CD4-positive, CD25-positive, alpha-beta regulatory T cell (primary cell): ENCODE results near the gene EFCAB5. TPM values are rescaled to one million over a fixed set of nuclear protein-coding genes. Genes with fewer than 3 reads are reported as not detected.

Experiments used
- ATAC-seq, 2 donors: fragments of 150-1000 bp; cut with Tn5 transposase; one replicate each; pipeline ENCODE4 v1.10.0; 2021; ENCODE audit warnings: low read depth in 2 of 2, moderate number of reproducible peaks in 2 of 2, moderate library complexity in 1 of 2
- DNase-seq, 3 donors: peaks; one replicate each; pipeline versions ENCODE4 v3.0.0 to v3.0.0-alpha.2; 2012 to 2022; ENCODE audit warnings: mixed read lengths in 1 of 3
- H3K27ac ChIP-seq: one replicate; pipeline ENCODE4 v1.7.0; 2013; ENCODE audit warnings: mild to moderate bottlenecking, low read length; ENCODE audit not compliant: insufficient read depth, poor library complexity, severe bottlenecking
- H3K27me3 ChIP-seq: one replicate; pipeline ENCODE4 v1.7.0; 2013; ENCODE audit warnings: low read length; ENCODE audit not compliant: control insufficient read depth, insufficient read depth
- H3K36me3 ChIP-seq: one replicate; pipeline ENCODE4 v1.7.0; 2013; ENCODE audit warnings: mild to moderate bottlenecking, low read length, moderate library complexity; ENCODE audit not compliant: control insufficient read depth, insufficient read depth
- H3K4me1 ChIP-seq: 2 replicates; pipeline ENCODE4 v1.7.0; 2013; ENCODE audit warnings: mild to moderate bottlenecking, low read length; ENCODE audit not compliant: insufficient read depth, control insufficient read depth, poor library complexity, severe bottlenecking
- H3K4me3 ChIP-seq: one replicate; pipeline ENCODE4 v1.7.0; 2013; ENCODE audit warnings: low read depth, mild to moderate bottlenecking, low read length, moderate library complexity
- H3K9me3 ChIP-seq, 2 experiments: 1 replicate in 1 of 2; 2 replicates in 1 of 2; pipeline ENCODE4 v1.7.0; 2013; ENCODE audit warnings: low read length in 2 of 2, mild to moderate bottlenecking in 1 of 2, moderate library complexity in 1 of 2; ENCODE audit not compliant: control insufficient read depth in 2 of 2
- H3K27ac Mint-ChIP-seq, 3 donors: one replicate each; pipeline ENCODE4 v1.8.0; 2020 to 2022; ENCODE audit warnings: mild to moderate bottlenecking in 3 of 3, mixed read lengths in 3 of 3, moderate library complexity in 2 of 3
- H3K27me3 Mint-ChIP-seq: one replicate; pipeline ENCODE4 v1.8.0; 2022; ENCODE audit warnings: mild to moderate bottlenecking, mixed read lengths
- H3K36me3 Mint-ChIP-seq: one replicate; pipeline ENCODE4 v1.8.0; 2020; ENCODE audit warnings: mixed read lengths
- H3K4me1 Mint-ChIP-seq, 4 donors: one replicate each; pipeline ENCODE4 v1.8.0; 2020 to 2022; ENCODE audit warnings: mixed read lengths in 4 of 4, mild to moderate bottlenecking in 1 of 4
- H3K4me3 Mint-ChIP-seq, 4 donors: one replicate each; pipeline ENCODE4 v1.8.0; 2020 to 2022; ENCODE audit warnings: mild to moderate bottlenecking in 4 of 4, mixed read lengths in 4 of 4, moderate library complexity in 3 of 4
- H3K9me3 Mint-ChIP-seq, 7 donors: one replicate each; pipeline ENCODE4 v1.8.0; 2020 to 2022; ENCODE audit warnings: mixed read lengths in 7 of 7, mild to moderate bottlenecking in 3 of 7, moderate library complexity in 2 of 7
- polyA plus RNA-seq, 4 donors: library from polyadenylated mRNA; unstranded; fragments of 300-500 nt; fragmentation: Illumina TruSeq; gene quantifications; one replicate each; pipeline ENCODE4 v1.2.3, GENCODE V29; 2021
- total RNA-seq: library from RNA; stranded (reverse); gene quantifications from one replicate; pipeline ENCODE4 v1.2.3, GENCODE V29; 2022

Gene EFCAB5
- total and polyA plus RNA-seq, 5 donors from 2014 or later, result 0.21 to 2.1 (median 0.36) TPM

DNA sequence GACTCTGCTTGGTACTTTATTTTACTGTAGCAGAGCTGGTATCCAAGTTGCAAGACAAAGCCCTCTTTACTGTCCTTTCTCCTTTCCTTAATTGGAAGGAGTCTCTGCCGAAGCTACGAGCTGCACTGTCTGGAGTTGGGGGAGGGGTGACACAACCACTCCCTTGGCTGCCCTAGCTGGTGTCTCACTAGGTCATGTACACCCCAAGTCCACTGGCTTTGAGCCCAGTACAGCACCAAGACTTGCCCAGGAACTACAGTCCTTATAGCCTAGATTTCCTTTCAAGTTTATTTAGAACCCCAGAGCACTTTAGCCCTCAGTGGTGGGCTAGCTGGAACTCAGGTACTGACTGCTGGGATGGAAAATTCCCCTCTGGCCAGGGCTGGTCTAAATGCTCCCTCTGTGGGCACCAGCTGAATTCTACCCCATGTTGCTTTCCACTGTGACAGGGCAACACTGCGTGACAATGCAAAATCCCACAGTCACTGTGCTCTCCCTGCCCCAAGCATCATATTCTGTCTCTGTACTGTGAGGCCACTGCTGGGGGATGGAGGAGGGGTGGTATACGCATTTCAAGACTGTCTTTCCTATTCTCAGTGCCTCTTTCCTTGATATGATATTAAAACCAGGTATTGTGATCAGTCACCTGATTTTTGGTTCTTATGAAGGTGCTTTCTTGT, 18.4 kb downstream of the EFCAB5 start:
- H3K4me3 ChIP-seq, result no peak overlapping the region
- Mint-ChIP-seq H3K27me3 (peaks cover 8% of the 10 kb centered on the region), H3K27ac (no peak overlapping the region), H3K36me3 (no peaks in the 10 kb centered on the region), H3K4me1 (no peaks in the 10 kb centered on the region), H3K4me3 (no peak overlapping the region), H3K9me3 (peaks cover 0 to 9% (median 5%) of the 10 kb centered on the region in 7 donors)
- no peaks in the 10 kb centered on the region for H3K9me3 ChIP-seq
- no peak overlapping the region for H3K27ac ChIP-seq
- DNase-seq, result no peak
- H3K4me1 ChIP-seq, result no peaks in the 10 kb centered on the region
- no peaks in the 10 kb centered on the region for H3K36me3 ChIP-seq
- no peak for ATAC-seq
- no peaks in the 10 kb centered on the region for H3K27me3 ChIP-seq

DNA sequence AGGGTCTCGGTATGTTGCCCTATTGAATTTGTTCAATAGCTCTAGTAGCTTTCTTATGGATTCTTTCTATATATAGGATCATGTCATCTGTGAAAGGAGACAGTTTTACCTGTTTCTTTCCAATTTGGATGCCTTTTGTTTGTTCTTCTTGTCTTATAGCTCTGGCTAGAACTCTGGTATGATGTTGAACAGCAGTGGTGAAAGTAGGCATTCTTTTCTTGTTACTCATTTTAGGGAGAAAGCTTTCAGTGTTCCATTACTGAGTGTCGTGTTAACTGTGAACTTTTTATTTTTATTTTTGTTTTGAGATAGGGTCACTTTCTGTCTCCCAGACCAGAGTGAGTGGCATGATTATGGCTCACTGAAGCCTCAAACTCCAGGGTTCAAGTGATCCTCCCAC, 21.2 kb downstream of the EFCAB5 start:
- Mint-ChIP-seq H3K4me3 (no peak overlapping the region), H3K9me3 (peaks cover 0 to 7% (median 2%) of the 10 kb centered on the region in 7 donors), H3K27ac (peak overlapping the region in 1 of 3 donors; percentile 39), H3K27me3 (peaks cover 12% of the 10 kb centered on the region), H3K4me1 (no peaks in the 10 kb centered on the region), H3K36me3 (no peaks in the 10 kb centered on the region)
- Histone ChIP-seq H3K4me1 (no peaks in the 10 kb centered on the region), H3K36me3 (no peaks in the 10 kb centered on the region), H3K27me3 (no peaks in the 10 kb centered on the region), H3K4me3 (no peak overlapping the region), H3K27ac (no peak overlapping the region), H3K9me3 (no peaks in the 10 kb centered on the region)
- DNase-seq (no peak), ATAC-seq (no peak)

DNA sequence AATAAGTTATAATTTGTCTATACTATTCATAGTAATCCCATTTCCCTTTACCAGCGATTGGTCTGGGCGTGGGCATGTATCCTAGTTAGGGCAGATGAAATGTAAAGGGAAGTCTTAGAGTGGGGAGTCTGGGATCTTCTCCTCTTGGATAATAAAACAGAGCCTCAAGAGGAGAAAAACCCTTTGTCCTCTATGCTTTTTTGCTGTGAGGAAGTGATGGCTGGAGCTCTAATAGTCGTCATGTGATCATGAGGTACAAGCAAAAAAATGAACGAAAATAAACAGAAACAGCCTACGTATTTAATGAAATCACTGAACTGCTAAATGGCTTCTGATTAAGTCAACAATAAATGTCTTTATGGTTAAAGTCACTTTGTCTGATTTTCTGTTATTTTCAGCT, 26.8 kb downstream of the EFCAB5 start:
- H3K9me3 ChIP-seq, result no peaks in the 10 kb centered on the region
- no peaks in the 10 kb centered on the region for H3K4me1 Mint-ChIP-seq
- no peak for ATAC-seq
- no peak overlapping the region for H3K4me3 ChIP-seq
- H3K36me3 ChIP-seq, result no peaks in the 10 kb centered on the region
- no peak overlapping the region for H3K27ac ChIP-seq
- peaks cover 0 to 5% (median 1%) of the 10 kb centered on the region in 7 donors for H3K9me3 Mint-ChIP-seq
- H3K27me3 Mint-ChIP-seq, result peaks cover 13% of the 10 kb centered on the region
- no peak for DNase-seq
- H3K4me1 ChIP-seq, result no peaks in the 10 kb centered on the region
- no peaks in the 10 kb centered on the region for H3K27me3 ChIP-seq
- H3K36me3 Mint-ChIP-seq, result no peaks in the 10 kb centered on the region
- no peak overlapping the region for H3K27ac Mint-ChIP-seq
- H3K4me3 Mint-ChIP-seq, result no peak overlapping the region

DNA sequence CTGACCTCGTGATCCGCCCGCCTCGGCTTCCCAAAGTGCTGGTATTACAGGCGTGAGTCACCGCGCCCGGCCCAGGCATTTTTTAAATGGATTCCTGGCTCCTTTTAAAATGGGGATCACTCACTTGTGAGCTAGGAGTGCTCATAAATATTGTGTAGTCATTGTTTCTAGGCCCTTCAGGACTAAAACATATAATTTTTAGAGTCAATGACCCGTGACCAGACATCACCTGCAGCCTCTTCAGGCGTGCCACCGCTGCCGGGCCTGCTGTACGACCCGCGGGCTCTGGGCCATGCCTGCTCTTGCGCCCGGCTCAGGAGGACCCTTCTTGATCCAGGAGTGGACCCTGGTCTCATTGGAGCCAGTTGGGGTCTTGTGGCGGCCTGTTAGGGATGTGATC, 30.8 kb downstream of the EFCAB5 start:
- Mint-ChIP-seq H3K27ac (no peak overlapping the region), H3K9me3 (no peaks in the 10 kb centered on the region), H3K36me3 (no peaks in the 10 kb centered on the region), H3K4me3 (no peak overlapping the region), H3K4me1 (no peaks in the 10 kb centered on the region), H3K27me3 (peaks cover 7% of the 10 kb centered on the region)
- Histone ChIP-seq H3K4me1 (no peaks in the 10 kb centered on the region), H3K9me3 (no peaks in the 10 kb centered on the region), H3K36me3 (no peaks in the 10 kb centered on the region), H3K4me3 (no peak overlapping the region), H3K27me3 (no peaks in the 10 kb centered on the region), H3K27ac (no peak overlapping the region)
- ATAC-seq, result no peak
- no peak for DNase-seq

DNA sequence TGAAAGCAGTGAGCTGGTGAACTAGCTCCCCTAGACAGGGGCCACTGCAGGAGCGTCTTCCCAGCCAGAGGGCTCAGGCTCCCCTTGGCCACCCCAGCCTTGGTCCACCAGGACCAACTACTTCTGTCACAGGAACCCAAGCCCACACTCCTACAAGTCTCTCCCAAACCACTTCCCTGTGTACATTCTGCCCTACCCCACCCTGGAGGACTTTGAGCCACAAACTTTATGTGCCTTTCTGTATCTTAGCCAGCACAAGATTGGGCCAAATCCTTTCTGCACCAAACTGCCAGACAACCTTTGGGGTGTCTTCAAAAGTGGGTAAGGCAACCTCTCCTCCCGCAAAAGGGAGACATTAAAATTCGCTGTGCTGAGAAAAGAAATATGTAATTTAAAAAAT, 31.6 kb downstream of the EFCAB5 start:
- no peaks in the 10 kb centered on the region for H3K9me3 ChIP-seq

DNA sequence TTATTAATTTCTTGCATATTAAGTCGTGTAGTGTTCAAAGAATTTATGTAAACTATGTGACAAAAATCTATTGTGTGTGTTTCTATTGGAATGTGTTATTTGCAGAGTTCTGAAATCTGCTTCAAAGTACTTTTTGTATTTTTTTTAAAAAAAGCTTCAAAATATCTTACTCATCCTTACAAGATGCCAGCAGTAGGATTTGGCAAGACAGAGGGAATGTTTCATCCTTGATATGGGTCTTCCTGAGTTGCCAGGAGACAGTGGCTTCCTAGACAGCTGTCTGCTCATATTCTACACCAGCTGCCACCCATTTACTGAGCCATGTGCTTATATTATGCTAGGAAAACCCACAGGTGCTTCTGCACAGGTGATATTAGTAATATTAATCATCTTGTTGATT, 36.4 kb downstream of the EFCAB5 start:
- no peak overlapping the region for H3K27ac Mint-ChIP-seq
- no peaks in the 10 kb centered on the region for H3K36me3 ChIP-seq
- no peak overlapping the region for H3K4me3 ChIP-seq
- H3K4me1 ChIP-seq, result no peaks in the 10 kb centered on the region
- H3K27ac ChIP-seq, result no peak overlapping the region
- ATAC-seq, result no peak
- H3K9me3 Mint-ChIP-seq, result no peaks in the 10 kb centered on the region
- H3K9me3 ChIP-seq, result no peaks in the 10 kb centered on the region
- peaks cover 12% of the 10 kb centered on the region for H3K27me3 Mint-ChIP-seq
- no peak for DNase-seq
- peaks cover 2% of the 10 kb centered on the region for H3K27me3 ChIP-seq
- no peak overlapping the region for H3K4me3 Mint-ChIP-seq
- H3K4me1 Mint-ChIP-seq, result no peaks in the 10 kb centered on the region
- no peaks in the 10 kb centered on the region for H3K36me3 Mint-ChIP-seq

More for the DNA sequence above, 31.6 kb downstream of the EFCAB5 start:
- Mint-ChIP-seq H3K4me3 (no peak overlapping the region), H3K4me1 (no peaks in the 10 kb centered on the region), H3K9me3 (no peaks in the 10 kb centered on the region), H3K27me3 (peaks cover 5% of the 10 kb centered on the region), H3K36me3 (no peaks in the 10 kb centered on the region), H3K27ac (no peak overlapping the region)
- Histone ChIP-seq H3K27me3 (no peaks in the 10 kb centered on the region), H3K36me3 (no peaks in the 10 kb centered on the region), H3K4me3 (no peak overlapping the region), H3K27ac (no peak overlapping the region), H3K4me1 (no peaks in the 10 kb centered on the region)
- DNase-seq (no peak), ATAC-seq (no peak)

DNA sequence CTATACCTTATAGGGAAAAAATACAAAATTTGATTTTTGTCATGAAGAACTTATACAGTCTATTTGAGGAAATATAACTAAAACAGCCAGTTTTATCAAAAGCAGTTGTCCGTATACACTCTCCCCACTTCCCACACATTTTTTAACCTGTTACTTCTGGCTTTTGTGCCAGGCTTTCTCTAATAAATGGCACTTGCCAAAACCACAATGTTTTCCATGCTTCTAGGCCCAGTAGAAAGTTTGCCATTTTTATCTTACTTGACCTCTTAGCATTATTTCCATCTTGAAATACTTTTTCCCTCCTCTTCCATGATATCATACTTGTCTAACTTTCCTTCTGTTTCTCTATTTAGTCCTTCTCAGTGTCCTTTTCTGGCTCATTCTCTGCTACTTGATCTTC, 38.8 kb downstream of the EFCAB5 start:
- DNase-seq (no peak), ATAC-seq (no peak)
- Mint-ChIP-seq H3K36me3 (no peaks in the 10 kb centered on the region), H3K27me3 (peaks cover 20% of the 10 kb centered on the region), H3K4me3 (no peak overlapping the region), H3K9me3 (peaks cover 0 to 4% (median 0%) of the 10 kb centered on the region in 7 donors), H3K27ac (no peak overlapping the region), H3K4me1 (no peaks in the 10 kb centered on the region)
- Histone ChIP-seq H3K4me1 (no peaks in the 10 kb centered on the region), H3K36me3 (no peaks in the 10 kb centered on the region), H3K27ac (no peak overlapping the region), H3K4me3 (no peak overlapping the region), H3K9me3 (no peaks in the 10 kb centered on the region), H3K27me3 (peaks cover 5% of the 10 kb centered on the region)

DNA sequence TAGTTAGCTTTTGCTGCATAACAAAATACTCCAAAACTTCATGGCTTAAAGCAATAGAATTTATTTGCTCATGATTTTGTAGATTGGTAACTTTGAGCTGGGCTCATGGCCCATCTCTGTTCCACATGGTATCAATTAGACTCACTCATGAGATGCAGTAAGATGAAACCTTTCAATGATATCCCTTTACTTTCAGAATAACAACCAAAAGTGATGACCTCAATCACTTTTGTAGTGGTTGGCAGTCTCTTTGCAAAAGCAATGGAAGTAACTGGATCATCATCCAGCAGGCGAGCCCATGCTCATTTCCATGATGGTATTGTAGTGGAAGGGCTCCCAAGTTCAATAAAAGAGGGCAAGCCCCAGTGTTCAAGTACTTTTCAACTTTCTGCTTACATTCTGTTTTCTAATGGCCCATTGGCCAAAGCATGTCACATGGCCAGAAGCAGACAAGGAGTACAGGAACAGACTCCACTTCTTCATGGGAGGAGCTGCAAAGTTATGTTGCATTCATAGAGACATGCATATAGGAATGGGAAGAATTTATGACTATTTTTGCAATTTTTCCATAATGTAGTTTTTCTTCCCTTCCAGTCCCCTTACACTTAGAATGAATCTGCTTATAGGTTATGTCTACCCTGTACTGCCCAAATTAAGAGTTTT, 41.7 kb downstream of the EFCAB5 start:
- Mint-ChIP-seq H3K4me3 (no peak overlapping the region), H3K9me3 (peaks cover 0 to 6% (median 0%) of the 10 kb centered on the region in 7 donors), H3K4me1 (no peaks in the 10 kb centered on the region), H3K36me3 (no peaks in the 10 kb centered on the region), H3K27me3 (peaks cover 23% of the 10 kb centered on the region), H3K27ac (no peak overlapping the region)
- no peak for DNase-seq
- ATAC-seq, result no peak
- Histone ChIP-seq H3K27ac (no peak overlapping the region), H3K4me3 (no peak overlapping the region), H3K9me3 (no peaks in the 10 kb centered on the region), H3K36me3 (no peaks in the 10 kb centered on the region), H3K4me1 (no peaks in the 10 kb centered on the region), H3K27me3 (peaks cover 5% of the 10 kb centered on the region)
